HS-27A (cell line): ENCODE measurements around the gene PLEKHG5.

Experiments used
- DNase-seq: peaks from one replicate; pipeline ENCODE4 v3.0.0-alpha.2; 2012; ENCODE audit warnings: low read depth, missing footprints

The PLEKHG5 gene

DNA sequence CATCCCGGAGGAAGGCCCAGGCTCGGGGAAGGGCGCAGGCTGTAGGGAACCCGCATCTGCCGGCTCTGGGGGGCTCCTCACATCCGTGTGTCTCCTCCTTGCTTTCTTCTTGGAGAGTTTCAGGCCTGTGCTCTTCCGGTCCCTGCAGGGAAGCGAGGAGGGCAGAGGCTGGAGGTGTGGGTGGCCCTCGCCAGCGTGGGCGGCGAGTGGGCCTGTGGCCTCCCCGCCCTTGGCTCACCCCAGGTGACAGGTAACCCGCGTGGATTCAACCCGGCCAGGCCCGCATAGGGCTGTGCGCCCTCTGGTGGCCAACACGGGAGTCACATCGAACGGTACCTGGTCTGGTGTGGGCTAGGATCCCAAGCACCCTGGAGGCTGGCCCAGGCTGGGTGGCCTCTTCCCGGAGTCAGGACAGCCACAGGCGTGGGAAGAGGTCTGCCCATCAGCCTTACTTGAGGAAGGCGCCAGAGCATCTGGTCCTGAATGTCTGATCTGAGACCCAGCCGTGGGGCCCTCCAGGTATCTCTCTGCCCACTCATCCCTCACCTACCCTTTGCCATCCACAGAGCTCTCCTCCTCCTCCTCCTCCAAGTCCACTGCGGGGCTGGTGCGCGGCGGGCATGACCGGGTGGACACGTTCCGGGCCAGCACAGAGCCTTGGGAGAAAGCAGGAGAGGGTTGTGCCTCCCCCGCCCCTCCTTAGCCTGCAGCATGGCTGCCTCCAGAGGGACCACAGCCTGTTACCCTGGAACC lies 15.9 kb downstream of the PLEKHG5 start:
- DNase-seq, result no peak

DNA sequence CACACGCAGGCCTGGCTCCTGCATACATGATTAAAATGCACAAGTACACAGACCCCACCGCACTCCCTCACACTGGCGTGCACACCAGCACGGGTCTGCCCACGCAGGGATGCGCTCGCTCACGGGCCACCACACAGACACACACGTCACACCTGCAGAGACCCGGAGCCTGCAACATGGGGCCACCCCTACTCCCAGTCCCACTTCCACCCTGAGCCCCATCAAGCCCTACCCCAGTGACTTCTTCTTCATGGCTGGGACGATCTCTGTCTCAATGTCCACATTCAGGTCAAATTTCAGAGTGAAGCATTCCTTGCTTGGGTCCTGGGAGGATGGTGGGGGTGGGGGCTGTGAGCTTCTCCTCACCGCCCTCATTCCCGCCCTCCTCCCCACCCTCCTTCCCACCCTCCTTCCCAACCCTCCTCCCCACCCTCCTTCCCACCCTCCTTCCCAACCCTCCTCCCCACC lies 16.6 kb downstream of the PLEKHG5 start:
- no peak for DNase-seq

DNA sequence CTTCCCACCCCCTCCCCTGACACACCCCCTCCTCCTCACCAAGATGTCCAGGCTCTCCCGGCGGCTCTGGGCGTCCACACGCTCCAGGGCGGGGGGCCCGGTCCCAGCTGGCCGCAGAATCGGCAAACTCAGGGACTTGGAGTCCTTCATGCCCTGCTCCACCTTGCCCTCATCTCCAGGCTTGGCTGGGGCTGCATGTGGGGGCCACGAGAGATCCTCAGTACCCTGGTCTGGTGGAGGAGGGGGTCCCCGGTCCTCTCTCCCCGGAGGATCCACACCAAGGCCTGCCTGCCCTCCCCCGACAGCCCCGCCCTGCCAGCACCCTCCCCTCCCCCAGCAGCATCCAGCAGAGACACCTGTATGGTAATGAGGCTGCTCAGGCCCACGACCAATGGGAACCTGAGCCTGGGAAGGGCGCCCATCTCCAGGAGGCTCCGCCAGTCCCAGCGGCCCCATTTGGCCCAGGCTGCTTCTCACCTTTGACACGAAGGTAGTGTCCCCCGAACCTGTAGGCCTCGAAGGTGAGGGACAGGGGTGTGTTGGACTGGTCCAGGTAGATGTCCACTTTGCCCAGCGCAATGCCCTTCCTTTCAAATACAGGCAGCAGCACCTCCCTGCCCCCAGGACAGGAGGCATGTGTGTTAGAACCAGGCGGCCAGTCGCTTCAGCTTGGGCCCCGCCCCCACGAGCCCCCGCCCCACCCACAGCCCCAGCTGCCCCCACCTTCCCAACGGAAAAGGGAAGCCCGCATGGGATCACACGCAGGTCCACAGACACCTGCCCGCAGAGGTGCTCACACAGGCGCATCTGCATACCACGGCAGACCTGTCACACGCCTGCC lies 17.3 kb downstream of the PLEKHG5 start:
- DNase-seq, result no peak

DNA sequence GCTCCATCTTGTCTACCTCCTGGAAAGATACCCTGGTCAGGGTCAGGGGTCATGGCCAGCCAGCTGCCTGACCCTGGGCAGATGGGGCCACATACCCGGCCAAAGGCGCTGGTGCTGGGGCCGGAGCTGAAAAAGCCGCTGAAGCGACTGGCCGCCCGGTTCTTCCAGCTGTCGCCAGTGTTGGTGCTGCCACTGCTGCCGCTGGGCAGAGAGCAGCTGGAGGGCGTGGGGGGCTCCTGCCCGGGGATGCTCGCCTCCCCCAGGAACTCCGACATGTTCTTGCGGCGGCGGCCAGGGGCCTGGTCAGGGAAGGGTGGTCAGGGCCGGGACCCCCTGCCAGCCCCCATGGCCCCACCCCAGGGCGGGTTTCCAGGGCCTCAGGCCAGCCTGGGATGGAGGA lies 18.3 kb downstream of the PLEKHG5 start:
- no peak for DNase-seq

DNA sequence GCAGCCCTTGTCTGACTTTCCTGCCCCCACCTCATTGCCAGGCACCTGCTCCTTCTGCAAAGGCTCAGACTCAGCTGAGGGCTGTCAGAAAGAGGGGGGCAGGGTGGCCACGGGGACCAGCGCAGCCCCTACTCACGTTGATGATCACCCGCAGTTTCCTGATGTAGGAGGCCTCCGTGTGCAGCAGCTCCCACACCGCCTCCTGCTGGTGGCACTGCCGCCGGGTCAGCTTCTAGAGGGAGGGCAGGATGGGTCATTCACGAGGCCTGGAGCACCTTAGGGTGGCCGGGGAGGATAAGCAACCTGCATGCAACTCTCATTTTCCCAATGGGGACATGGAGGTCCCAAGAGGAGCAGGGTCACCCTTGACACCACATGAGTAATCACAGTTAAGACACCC lies 19.1 kb downstream of the PLEKHG5 start:
- no peak for DNase-seq

DNA sequence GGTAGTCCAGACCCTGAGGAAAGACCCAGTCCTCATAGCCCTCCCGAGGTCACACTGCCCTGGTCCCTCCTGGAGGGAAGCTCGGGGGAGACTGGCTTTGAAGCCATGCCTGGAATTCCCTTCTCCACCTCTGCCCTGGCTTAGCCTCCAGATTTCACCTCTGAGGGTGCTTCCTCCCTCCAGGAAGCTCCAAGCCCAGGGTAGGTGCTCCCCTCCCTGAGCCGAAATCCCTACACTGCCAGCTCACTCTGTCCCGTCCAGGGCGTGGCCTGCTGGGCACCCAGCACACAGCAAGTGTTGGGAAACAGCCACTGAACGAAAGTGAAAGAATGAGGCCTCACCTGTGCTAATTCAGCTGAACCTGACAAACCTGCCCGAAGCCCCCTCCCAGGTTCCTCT lies 19.5 kb downstream of the PLEKHG5 start:
- DNase-seq, result no peak

DNA sequence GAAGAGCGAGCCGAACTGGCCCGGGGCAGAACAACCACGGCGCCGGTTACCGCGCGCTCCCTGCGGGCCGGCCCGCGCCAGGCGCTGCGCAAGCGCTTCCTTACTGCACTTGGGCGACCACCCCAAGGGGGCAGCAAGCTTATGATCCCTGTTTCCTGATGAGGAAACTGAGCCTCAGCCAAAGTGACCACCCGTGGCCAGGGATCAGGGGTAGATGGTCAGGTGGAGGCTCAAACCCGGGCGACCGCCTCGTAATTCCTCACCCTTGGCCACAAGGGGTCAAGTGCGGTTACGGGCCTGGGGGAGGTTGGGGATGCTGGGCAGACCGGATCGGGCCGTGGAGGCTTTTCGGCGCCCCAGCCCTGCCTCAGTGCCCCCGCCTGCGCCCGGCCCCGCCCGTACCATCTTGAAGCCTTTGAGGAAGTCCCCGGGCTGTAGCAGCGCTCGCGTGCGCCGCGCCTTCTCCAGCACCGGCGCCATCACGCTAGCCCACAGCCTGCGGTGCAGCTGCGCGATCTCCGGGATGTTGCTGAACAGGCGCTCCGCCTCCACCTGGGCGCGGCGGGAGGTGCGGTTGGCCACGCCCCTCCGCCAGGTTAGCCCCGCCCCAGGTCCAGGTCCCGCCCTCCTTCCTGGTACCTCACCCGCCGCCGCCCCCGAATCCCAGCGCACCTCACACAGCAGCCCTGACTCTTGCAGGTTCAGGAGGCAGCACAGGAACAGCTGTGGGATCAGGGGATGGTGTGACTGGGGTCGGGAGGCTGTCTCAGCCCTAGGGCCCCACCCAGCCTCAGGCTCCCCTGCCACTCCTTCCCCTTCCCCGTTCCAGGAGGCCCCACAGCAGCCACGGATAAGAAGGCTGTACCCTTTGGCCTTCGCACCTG lies 20.1 kb downstream of the PLEKHG5 start:
- DNase-seq, result no peak

DNA sequence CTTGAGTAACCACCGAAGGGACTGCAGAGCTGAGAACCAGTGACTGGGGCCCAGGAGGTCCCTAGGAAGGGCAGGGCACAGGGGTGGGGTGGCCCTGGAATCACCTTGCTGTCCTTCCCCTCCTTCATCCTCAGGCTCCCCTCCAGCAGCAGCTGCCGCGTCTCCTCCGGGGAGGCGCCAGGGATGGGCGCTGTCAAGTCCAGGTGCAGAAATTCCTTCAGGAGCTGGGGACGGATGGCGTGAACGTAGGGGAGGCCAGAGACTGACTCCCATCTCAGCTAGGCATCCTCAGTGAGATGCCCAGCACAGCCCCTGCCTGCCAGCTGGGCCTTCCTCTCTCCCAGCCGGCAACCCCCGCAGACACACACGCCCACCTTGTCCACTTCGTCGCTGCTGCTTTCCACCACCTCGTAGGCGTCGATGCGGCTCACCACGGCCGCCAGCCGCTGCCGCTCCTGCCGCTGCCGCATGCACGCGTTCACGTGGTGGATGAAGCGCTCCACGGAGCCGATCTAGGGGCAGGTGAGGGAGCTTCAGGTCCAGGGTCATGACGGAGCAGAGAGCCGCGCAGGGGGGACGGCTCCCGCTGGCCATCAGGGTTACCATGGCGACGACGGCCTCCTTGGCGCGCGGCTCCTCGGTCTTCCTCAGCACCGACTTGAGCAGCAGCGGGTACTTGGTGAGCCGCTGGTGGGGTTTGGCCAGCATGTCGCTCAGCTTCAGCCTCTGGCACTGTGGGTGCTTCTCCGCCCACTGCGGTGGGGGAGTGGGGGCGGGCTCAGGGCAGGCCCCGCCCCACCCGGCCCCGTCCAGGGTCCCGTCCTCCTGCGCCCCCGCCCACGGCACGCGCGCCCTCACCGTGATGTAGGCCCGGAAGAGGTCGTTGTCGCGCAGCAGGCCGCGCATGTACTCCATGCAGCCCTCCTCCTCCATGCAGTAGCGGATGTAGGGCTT lies 21.1 kb downstream of the PLEKHG5 start:
- DNase-seq, result no peak

DNA sequence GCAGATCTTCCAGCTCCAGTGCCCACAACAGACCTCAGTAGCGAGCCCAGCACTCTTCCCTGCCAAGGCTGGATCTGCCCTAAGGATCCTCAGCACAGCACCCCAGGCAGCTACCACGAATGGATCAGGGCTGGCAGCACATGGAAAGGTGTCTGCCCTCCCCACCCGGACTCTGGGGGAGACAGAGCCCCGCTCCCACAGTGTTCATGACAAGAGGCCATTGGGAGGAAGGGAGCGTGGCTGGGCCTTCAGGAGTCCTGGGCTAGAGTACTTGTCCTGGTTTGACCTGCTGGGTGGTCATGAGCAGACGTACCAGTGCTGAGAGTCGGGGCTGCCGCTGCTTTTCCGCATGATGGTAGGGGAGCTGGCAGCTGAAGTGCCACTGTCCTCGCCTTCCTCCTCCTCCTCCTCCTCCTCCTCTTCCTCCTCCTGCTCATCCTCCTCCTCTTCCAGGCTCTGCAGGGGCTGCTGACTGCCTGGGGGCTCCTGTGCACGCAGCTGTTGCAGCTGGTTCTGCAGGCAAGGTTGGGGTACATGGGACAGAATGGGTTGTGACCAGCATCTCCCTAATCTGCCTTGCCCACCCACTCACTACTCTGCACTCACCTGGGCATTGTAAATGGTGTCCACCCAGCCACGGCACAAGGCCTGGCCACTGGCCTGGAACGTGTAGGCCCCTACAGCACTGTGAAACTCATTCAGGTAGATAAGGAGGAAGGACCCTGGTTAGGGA lies 22.6 kb downstream of the PLEKHG5 start:
- DNase-seq, result no peak

DNA sequence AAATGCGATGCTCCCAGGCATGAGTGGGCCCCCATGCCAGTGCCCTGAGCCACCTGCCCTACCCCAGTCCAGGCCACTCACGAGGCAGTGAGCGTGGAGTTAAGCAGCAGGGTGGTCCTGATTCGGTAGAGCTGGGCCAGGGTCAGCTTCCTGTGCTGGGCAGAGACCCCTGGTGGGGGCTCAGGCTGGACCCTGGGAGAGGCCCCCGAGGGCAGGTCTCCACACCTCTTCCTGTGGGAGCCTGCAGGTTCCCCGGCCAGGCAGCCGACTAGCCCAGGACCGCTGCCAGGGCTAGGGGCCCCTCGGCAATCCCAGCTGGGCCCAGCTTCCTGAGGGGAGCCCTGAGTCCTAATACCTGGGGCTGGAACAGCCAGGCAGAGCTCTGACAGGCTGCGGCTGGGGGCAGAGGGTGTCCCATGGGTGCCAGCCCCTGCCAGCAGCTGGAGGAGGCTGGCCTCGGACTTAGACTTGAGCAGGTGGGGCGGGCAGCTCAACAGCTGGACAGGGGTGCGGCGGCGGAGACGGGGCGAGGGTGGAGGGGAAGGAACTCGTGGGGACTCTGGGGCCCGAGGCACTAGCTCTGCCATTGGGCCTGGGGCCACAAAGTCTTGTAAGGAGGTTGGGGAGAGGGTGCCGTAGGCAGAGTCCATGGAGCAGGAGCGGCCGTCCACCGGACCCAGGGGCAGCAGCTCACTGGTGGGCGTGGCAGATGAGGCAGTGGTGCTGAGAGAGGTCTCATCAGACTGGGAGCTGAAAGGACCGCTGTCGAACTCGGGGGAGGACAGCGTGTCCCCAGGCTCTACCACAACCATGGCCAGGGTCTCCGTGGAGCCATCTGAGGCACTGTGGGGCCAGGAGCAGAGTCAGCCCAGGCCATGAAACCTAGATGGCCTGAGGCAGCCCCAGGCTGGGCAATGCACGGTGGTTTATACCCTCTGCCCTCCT lies 23.5 kb downstream of the PLEKHG5 start:
- no peak for DNase-seq

DNA sequence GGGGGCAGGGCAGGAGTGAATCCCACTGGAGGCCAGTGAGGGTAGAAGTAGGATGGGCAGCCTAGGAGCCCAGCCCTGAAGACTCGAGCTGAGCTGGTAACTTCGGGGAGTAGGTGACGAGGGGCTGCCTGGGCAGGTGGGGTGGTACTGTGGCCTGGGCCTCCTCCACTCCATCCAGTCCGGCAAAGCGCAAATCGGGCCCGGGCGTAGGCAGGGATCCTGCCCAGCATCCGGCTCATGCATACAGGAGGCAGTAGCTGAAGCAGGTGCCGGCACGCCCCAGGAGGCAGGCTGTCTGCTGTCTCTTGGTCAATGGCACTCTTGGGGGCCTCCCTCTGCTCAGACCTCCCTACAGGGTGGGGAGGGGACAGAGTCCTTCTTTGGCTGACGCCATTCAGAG lies 24.2 kb downstream of the PLEKHG5 start:
- DNase-seq, result no peak

DNA sequence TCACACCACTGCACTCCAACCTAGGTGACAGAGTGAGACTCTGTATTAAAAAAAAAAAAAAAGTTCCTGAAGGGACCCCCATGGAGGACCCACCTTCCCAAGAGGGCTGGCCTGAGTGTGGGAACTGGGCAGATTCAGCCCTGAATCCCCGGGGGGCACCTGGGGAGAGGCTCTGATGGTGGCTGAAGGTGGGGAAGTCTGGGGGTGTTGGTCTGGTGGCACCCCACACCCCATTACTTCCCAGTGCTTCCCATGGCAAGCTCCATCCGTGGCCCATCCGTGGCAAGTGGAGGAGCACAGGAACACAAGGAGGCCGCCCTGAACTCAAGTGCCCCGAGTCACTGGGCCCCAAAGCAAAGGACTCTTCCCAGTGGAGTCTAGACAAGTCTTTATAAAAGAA lies 24.7 kb downstream of the PLEKHG5 start:
- no peak for DNase-seq

DNA sequence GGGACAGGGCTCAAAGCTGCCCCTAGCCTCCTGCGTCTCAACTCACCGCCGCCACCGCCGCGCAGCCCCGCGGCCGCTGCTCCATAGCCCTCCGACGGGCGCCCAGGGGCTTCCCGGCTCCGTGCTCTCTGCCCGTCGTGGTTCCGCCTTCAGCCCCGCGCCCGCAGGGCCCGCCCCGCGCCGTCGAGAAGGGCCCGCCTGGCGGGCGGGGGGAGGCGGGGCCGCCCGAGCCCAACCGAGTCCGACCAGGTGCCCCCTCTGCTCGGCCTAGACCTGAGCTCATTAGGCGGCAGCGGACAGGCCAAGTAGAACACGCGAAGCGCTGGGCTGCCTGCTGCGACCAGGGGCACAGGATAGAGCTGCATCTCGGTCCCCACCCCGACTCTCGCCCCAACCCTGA lies 25.4 kb downstream of the PLEKHG5 start, which contains the start of gene TNFRSF25:
TNFRSF25 (minus strand) TSS at position 151 of the 400 bp plus-strand sequence; CDS start at position 85, 66 bp downstream.
- no peak for DNase-seq

DNA sequence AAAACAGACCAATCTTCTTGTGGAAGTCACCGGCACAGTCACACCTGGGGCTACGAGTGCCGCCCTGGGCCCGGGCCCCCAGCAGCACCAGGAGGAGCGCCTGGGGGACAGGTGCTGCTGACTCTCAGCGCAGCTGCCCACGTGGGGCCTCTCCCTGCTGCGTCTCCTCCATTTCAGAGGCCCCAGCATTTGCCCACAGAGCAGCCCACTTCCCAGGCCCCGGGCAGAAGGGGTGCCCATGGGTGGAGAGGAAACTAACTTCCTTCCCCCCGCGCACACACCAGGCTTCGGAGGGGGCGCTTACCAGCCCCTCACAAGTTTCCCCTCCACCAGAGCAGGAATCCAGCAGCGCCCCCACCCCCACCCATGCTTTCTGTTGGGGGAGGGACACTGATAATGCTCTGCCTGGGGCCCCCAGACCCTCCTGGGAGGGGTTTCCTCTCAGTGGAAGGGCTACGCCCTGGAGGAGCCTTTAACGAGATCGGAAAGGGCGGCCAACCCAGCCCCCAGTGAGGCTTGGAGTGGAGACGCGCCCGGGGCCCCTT lies 25.9 kb downstream of the PLEKHG5 start:
- no peak for DNase-seq

DNA sequence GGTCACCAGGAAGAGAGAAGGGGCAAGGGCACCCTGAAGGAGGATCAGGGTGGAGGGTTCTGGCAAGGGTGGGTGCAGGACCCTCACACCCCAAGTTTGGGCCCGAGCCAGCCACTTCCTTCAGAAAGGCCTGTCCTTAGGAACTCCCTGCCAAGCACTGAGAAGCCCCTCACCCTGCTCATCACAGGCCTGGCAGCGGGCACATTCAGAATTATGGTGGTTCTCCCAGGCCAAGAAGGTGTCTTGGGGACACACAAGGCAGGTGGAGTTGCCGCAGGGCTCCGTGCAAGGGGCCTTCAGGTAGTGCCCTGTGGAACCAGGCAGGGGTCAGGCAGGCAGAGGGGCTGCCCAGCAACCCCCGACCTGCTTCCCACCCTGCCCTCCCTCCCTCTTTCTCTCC lies 26.6 kb downstream of the PLEKHG5 start:
- DNase-seq, result no peak

DNA sequence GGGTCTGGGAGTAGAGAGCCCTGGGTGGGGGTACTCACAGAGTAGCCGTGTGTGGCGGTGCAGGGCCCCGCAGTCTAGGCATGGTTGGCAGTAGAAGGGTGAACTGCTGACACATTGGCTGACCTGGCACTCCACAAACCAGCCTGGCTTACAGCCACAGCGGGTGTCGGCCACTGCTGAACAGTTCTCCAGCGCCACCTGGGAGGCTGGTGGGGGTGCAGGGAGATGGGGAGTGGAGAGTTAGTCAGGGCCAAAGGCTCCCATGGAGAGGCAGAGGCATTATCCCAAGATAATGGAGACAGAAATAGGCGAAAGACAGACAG lies 27.0 kb downstream of the PLEKHG5 start:
- DNase-seq, result no peak

DNA sequence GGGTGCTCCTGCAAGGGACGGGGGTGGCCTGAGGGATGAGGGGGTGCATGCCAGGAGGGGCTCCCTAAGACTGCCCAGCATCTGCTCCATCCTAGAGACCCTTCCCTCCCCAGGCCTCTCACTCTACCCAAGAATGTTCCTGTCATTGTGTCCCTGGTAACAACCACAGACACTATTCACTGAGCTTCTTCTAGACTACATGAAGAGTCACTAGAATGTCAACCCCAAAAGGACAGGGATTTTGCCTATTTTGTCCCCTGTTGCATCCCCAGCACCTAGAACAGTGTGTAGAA lies 28.4 kb downstream of the PLEKHG5 start:
- no peak for DNase-seq

DNA sequence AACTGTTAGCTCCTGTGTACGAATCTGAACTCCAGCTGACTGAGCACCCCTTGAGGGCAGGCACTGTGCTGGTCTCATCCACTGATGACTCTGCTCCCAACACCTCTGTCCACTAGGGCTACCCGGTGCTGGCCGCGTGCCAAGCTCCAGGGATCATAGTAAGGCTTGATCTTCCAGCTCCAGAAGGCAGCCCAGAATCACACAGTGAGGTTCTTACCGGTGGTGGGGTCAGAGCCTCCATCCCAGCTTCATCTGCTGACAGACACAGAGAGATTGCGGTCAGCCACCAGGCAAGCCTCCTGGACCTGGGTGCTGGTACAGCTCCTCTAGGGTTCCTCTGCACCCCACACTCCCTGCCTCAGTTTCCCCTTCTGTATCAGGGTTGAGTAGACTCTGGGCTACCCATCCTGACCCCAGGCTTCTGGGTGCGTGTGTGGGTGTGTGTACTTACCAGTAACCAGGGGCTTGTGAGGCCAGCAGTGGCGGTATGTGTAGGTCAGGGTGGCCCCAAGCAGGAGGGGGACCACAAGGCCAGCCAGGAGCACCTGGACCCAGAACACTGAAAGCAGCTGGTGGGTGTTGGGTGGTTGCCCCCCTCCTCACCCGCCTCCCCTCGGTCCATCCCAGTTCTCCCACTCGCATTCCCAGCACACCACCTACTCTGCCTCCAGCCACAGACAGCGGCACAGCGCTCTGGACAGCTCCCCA lies 28.9 kb downstream of the PLEKHG5 start:
- no peak for DNase-seq
